Right lung (tissue), 5 donors: ENCODE data around the gene BRD1. TPM values are rescaled to one million over a fixed set of nuclear protein-coding genes. Genes with fewer than 3 reads are reported as not detected.

Experiments
- DNase-seq, 2 donors: peaks; one replicate each; pipeline ENCODE4 v3.0.0-alpha.2; 2013
- polyA plus RNA-seq, 5 donors: library from polyadenylated mRNA; unstranded; fragments of 120-200 nt; gene quantifications; one replicate each; pipeline versions ENCODE4 v1.2.1 to v1.2.3, GENCODE V29; 2013; ENCODE audit warnings: inconsistent platforms in 1 of 5, low replicate concordance in 1 of 5; ENCODE audit not compliant: insufficient read length in 5 of 5, insufficient read depth in 1 of 5

Gene BRD1
- polyA plus RNA-seq, 5 donors = 31.2 to 41.2 (median 35.3) TPM

- DNase-seq = no peak
Measured at GRCh38 chr22:49730656-49731055, 97.0 kb downstream of the BRD1 start.

GRCh38 chr22:49728570-49729271 is 99.0 kb downstream of the BRD1 start:
- no peak for DNase-seq

GRCh38 chr22:49727881-49728569 is 99.6 kb downstream of the BRD1 start:
- no peak for DNase-seq

- no peak for DNase-seq
Measured at GRCh38 chr22:49727191-49727880, 100.3 kb downstream of the BRD1 start.

- no peak for DNase-seq
Measured at GRCh38 chr22:49726701-49727101, 101.0 kb downstream of the BRD1 start.

GRCh38 chr22:49726022-49726681 is 101.5 kb downstream of the BRD1 start:
- no peak for DNase-seq

GRCh38 chr22:49725516-49725915 is 102.2 kb downstream of the BRD1 start:
- DNase-seq = no peak

- DNase-seq = peak; percentile 12 to 19
Measured at GRCh38 chr22:49724893-49725489, 102.7 kb downstream of the BRD1 start.

- no peak for DNase-seq
Measured at GRCh38 chr22:49724030-49724892, 103.4 kb downstream of the BRD1 start.

GRCh38 chr22:49723478-49724029 is 104.1 kb downstream of the BRD1 start:
- no peak for DNase-seq

Other genes starting within 250 kb of the BRD1 start
- gene ZBED4, start 26.0 kb upstream of the BRD1 start, polyA plus RNA-seq = 10 to 100 TPM; 13.1 to 16.5 (median 16.4) TPM
- 10 to 100 TPM; 17.9 to 35.1 (median 21.5) TPM for gene ALG12, start 90.6 kb upstream of the BRD1 start, polyA plus RNA-seq
- 10 to 100 TPM; 25.4 to 47.1 (median 31.1) TPM for gene CRELD2, start 90.8 kb upstream of the BRD1 start, polyA plus RNA-seq
- 10 to 100 TPM; 23.1 to 45.0 (median 30.2) TPM for gene PIM3, start 132.9 kb upstream of the BRD1 start, polyA plus RNA-seq
- gene IL17REL, start 184.9 kb upstream of the BRD1 start, polyA plus RNA-seq = under 1 TPM in 3 of 5 donors, not detected in 2; 0.08 to 0.15 (median 0.09) TPM
- not detected for gene TTLL8, start 230.4 kb upstream of the BRD1 start, polyA plus RNA-seq